AG04450 (cell line): Measurements from ENCODE around the gene NBL1. TPM values are rescaled to one million over a fixed set of nuclear protein-coding genes. Genes with fewer than 3 reads are reported as not detected.

Experiments
- CTCF ChIA-PET: fragments of 300-600, 350-600 bp; formaldehyde crosslinking; extraction: SDS; loops from one replicate; lab custom pipeline; 2022; ENCODE audit warnings: antibody characterized with exemption, inconsistent platforms; lab: Charles Lee
- POLR2A ChIA-PET: fragments of 350-600 bp; formaldehyde crosslinking; extraction: SDS; loops from one replicate; lab custom pipeline; 2021; ENCODE audit warnings: antibody characterized with exemption, inconsistent platforms; lab: Yijun Ruan, JAX
- DNase-seq: peaks from one replicate; pipeline ENCODE4 v3.0.0-alpha.2; 2011; ENCODE audit warnings: low read depth, low spot score
- H3K27ac ChIP-seq: one replicate; pipeline ENCODE4 v1.5.1; 2012; ENCODE audit warnings: low read depth, low read length, control low read depth
- H3K27me3 ChIP-seq: one replicate; pipeline ENCODE4 v1.6.0; 2012; ENCODE audit warnings: low read length; ENCODE audit not compliant: control insufficient read depth, insufficient read depth
- H3K4me3 ChIP-seq: 2 replicates; pipeline ENCODE4 v1.5.1; 2011; ENCODE audit warnings: mild to moderate bottlenecking, low read depth, low read length, control low read depth
- H3K9me3 ChIP-seq: 2 replicates; pipeline ENCODE4 v1.5.1; 2012; ENCODE audit warnings: low read length; ENCODE audit not compliant: control insufficient read depth, insufficient read depth
- CTCF ChIP-seq: IDR thresholded peaks from 2 replicates; pipeline ENCODE4 v1.5.1; 2011; ENCODE audit warnings: low read depth, low read length, control low read depth, inconsistent platforms
- polyA minus RNA-seq: library from RNA; depleted of rRNA, polyadenylated mRNA; stranded (reverse); fragments of >200 nt; gene quantifications from 2 replicates; pipeline ENCODE4 v1.2.3, GENCODE V29; 2011; rRNA and poly(A)+ RNA removed
- polyA plus RNA-seq: library from polyadenylated mRNA; depleted of rRNA; stranded (reverse); fragments of >200 nt; gene quantifications from 2 replicates; pipeline ENCODE4 v1.2.3, GENCODE V29; 2011; rRNA removed

The NBL1 gene
- polyA plus RNA-seq (151 and 234 TPM in 2 replicates), polyA minus RNA-seq (159 and 216 TPM in 2 replicates)

GRCh38 chr1:19643602-19644394, at the start of gene NBL1:
NBL1 (plus strand) TSS chr1:19644311; CDS start chr1:19655031, 10,720 bp downstream.
- H3K27ac ChIP-seq: peak within 1 kb of the TSS; percentile 39
- ChIA-PET POLR2A (interaction anchor here (0.7 kb wide), 1 partner anchor 15 kb away, joined by 3 read pairs; no protein-coding TSS in a partner anchor), CTCF (interaction anchor here (1.1 kb wide), 2 partner anchors 10 to 132 kb away, joined by 3 read pairs; no protein-coding TSS in a partner anchor)
- no peaks in the 10 kb centered on the region for H3K9me3 ChIP-seq
- DNase-seq: no peak
- peak within 1 kb of the TSS; percentile 87 for H3K4me3 ChIP-seq
- TF ChIP-seq CTCF: no peak
- no peaks in the 10 kb centered on the region for H3K27me3 ChIP-seq

GRCh38 chr1:19596065-19596713, 47.9 kb upstream of the NBL1 start:
- H3K27me3 ChIP-seq: peaks cover under 1% of the 10 kb centered on the region
- TF ChIP-seq CTCF: no peak
- peak overlapping the region; percentile 85 for H3K4me3 ChIP-seq
- H3K9me3 ChIP-seq: no peaks in the 10 kb centered on the region; the same call in 1 of the 2 replicates
- DNase-seq: no peak
- CTCF ChIA-PET: interaction anchor here (0.5 kb wide), 1 partner anchor 616 kb away, joined by 5 read pairs; no protein-coding TSS in a partner anchor
- POLR2A ChIA-PET: interaction anchor here (0.6 to 1.0 kb wide), 2 partner anchors 15 to 32 kb away, joined by 4 to 5 read pairs; no protein-coding TSS in a partner anchor
- peak overlapping the region; percentile 67 for H3K27ac ChIP-seq

- TF ChIP-seq CTCF: no peak
- CTCF ChIA-PET: no interaction called here
These were observed 47.2 kb upstream of the NBL1 start for GRCh38 chr1:19596714-19597495.

GRCh38 chr1:19597496-19598309, 46.4 kb upstream of the NBL1 start:
- CTCF ChIA-PET: interaction anchor here (0.6 to 1.0 kb wide), 2 partner anchors 9 to 112 kb away, joined by 3 to 4 read pairs; no protein-coding TSS in a partner anchor
- POLR2A ChIA-PET: interaction anchor here (0.6 to 1.0 kb wide), 3 partner anchors 40 to 171 kb away, joined by 3 to 5 read pairs (median 3); no protein-coding TSS in a partner anchor
- H3K27me3 ChIP-seq: no peaks in the 10 kb centered on the region
- no peak for DNase-seq
- H3K9me3 ChIP-seq: no peaks in the 10 kb centered on the region; the same call in 1 of the 2 replicates
- H3K27ac ChIP-seq: peak overlapping the region; percentile 63
- no peak for TF ChIP-seq CTCF
- H3K4me3 ChIP-seq: peak overlapping the region; percentile 85

More at GRCh38 chr1:19596714-19597495, 47.2 kb upstream of the NBL1 start:
- Histone ChIP-seq H3K4me3 (peak overlapping the region; percentile 85), H3K27ac (peak overlapping the region; percentile 67), H3K27me3 (no peaks in the 10 kb centered on the region), H3K9me3 (no peaks in the 10 kb centered on the region; the same call in 1 of the 2 replicates)
- peak; percentile 92 for DNase-seq
- POLR2A ChIA-PET: interaction anchor here (0.6 to 1.0 kb wide), 4 partner anchors 14 to 170 kb away, joined by 3 to 5 read pairs (median 4); no protein-coding TSS in a partner anchor
